Left forelimb (tissue), 1 donor: ENCODE results near the gene CD84.
"Not testable (repeated sequence)": the region's sequence is repeated elsewhere in the genome, so short reads cannot be mapped to it uniquely, and the experiment has no call there.

Experiments used
- DNase-seq: peaks from one replicate; pipeline ENCODE4 v3.0.0-alpha.2; 2018; ENCODE audit warnings: low spot score

The CD84 gene

GRCh38 chr1:160579216-160579701, at the start of gene CD84:
CD84 (minus strand) TSS chr1:160579496; CDS start chr1:160579437, 59 bp downstream.
- no peak for DNase-seq

GRCh38 chr1:160628799-160629263, 49.5 kb upstream of the CD84 start:
- no peak for DNase-seq

- not testable (repeated sequence) for DNase-seq
These were observed 48.5 kb upstream of the CD84 start for GRCh38 chr1:160627677-160628289.

- DNase-seq = no peak
These were observed 47.4 kb upstream of the CD84 start for GRCh38 chr1:160626509-160627342.

GRCh38 chr1:160625725-160626498, 46.6 kb upstream of the CD84 start:
- no peak for DNase-seq

- DNase-seq = no peak
These were observed 46.0 kb upstream of the CD84 start for GRCh38 chr1:160625321-160625720.

- no peak for DNase-seq
These were observed 45.2 kb upstream of the CD84 start for GRCh38 chr1:160624464-160624863.

- no peak for DNase-seq
These were observed 44.6 kb upstream of the CD84 start for GRCh38 chr1:160623862-160624261.

- DNase-seq = no peak
These were observed 43.9 kb upstream of the CD84 start for GRCh38 chr1:160623227-160623633.

GRCh38 chr1:160622501-160623226, 43.4 kb upstream of the CD84 start:
- no peak for DNase-seq

GRCh38 chr1:160621633-160622413, 42.5 kb upstream of the CD84 start:
- DNase-seq = no peak

GRCh38 chr1:160620942-160621632, 41.8 kb upstream of the CD84 start:
- no peak for DNase-seq

GRCh38 chr1:160619742-160620277, 40.5 kb upstream of the CD84 start:
- no peak for DNase-seq

- DNase-seq = no peak
These were observed 39.5 kb upstream of the CD84 start for GRCh38 chr1:160618763-160619274.

- DNase-seq = no peak
These were observed 39.0 kb upstream of the CD84 start for GRCh38 chr1:160618327-160618726.

- no peak for DNase-seq
These were observed 36.4 kb upstream of the CD84 start for GRCh38 chr1:160615660-160616059.

- no peak for DNase-seq
These were observed 35.1 kb upstream of the CD84 start for GRCh38 chr1:160614410-160614809.

GRCh38 chr1:160612613-160613218, 33.4 kb upstream of the CD84 start:
- no peak for DNase-seq

- DNase-seq = no peak
These were observed 31.4 kb upstream of the CD84 start for GRCh38 chr1:160610569-160611242.
